Right atrium auricular region (tissue), 2 donors: ENCODE data around the gene CXorf49B. TPM values are rescaled to one million over a fixed set of nuclear protein-coding genes. Genes with fewer than 3 reads are reported as not detected.
"Not testable (repeated sequence)": the region's sequence is repeated elsewhere in the genome, so short reads cannot be mapped to it uniquely, and the experiment has no call there.

ENCODE experiments used
- DNase-seq: peaks from one replicate; pipeline ENCODE4 v3.0.0-alpha.2; 2019; ENCODE audit warnings: low spot score
- H3K27ac ChIP-seq, 2 donors: fragments of 200-600 bp; sonication (generic); 1 replicate in 1 of 2; 2 replicates in 1 of 2; pipeline ENCODE4 v1.5.1; 2016 to 2019
- H3K27me3 ChIP-seq, 2 donors: fragments of 200-600 bp; sonication (generic); one replicate each; pipeline versions ENCODE4 v1.5.1 to v1.6.0; 2017 to 2019
- H3K36me3 ChIP-seq: fragments of 200-600 bp; sonication (generic); one replicate; pipeline ENCODE4 v1.5.1; 2016
- H3K4me1 ChIP-seq, 2 donors: fragments of 200-600 bp; sonication (generic); one replicate each; pipeline versions ENCODE4 v1.5.1 to v1.6.0; 2017 to 2019
- H3K4me3 ChIP-seq, 2 donors: fragments of 200-600 bp; sonication (generic); 1 replicate in 1 of 2; 2 replicates in 1 of 2; pipeline ENCODE4 v1.5.1; 2017 to 2019; ENCODE audit warnings: mild to moderate bottlenecking in 1 of 2, moderate library complexity in 1 of 2
- H3K9me3 ChIP-seq, 2 donors: fragments of 200-600 bp; sonication (generic); one replicate each; pipeline ENCODE4 v1.5.1; 2019
- total RNA-seq, 2 donors: library from RNA; depleted of rRNA; stranded (reverse); fragments of >200 nt; gene quantifications; one replicate each; pipeline ENCODE4 v1.1.0, GENCODE V29; 2016
- TF ChIP-seq, protein P1 (sequence below), 2 donors: fragments of 200-600 bp; sonication (generic); IDR thresholded peaks; one replicate each; pipeline ENCODE4 v1.5.1; 2019; ENCODE audit warnings: antibody characterized with exemption in 2 of 2

Gene CXorf49B
- total RNA-seq, 2 donors from 2014 or later, result not detected

GRCh38 chrX:71783569-71784347 is 20.6 kb downstream of the CXorf49B start:
- H3K27ac ChIP-seq, H3K4me1 ChIP-seq, H3K4me3 ChIP-seq, DNase-seq, H3K9me3 ChIP-seq, H3K36me3 ChIP-seq, H3K27me3 ChIP-seq: not testable (repeated sequence)

GRCh38 chrX:71784348-71784983 is 21.3 kb downstream of the CXorf49B start:
- not testable (repeated sequence) for H3K4me1 ChIP-seq, H3K27me3 ChIP-seq, H3K4me3 ChIP-seq, DNase-seq, H3K9me3 ChIP-seq, H3K36me3 ChIP-seq, H3K27ac ChIP-seq

GRCh38 chrX:71806450-71806849 is 43.3 kb downstream of the CXorf49B start:
- not testable (repeated sequence) for H3K4me3 ChIP-seq, H3K27me3 ChIP-seq, DNase-seq, H3K4me1 ChIP-seq, H3K36me3 ChIP-seq, H3K27ac ChIP-seq
- H3K9me3 ChIP-seq, result peaks cover 0 to 16% of the 10 kb centered on the region in 2 donors

DNA sequence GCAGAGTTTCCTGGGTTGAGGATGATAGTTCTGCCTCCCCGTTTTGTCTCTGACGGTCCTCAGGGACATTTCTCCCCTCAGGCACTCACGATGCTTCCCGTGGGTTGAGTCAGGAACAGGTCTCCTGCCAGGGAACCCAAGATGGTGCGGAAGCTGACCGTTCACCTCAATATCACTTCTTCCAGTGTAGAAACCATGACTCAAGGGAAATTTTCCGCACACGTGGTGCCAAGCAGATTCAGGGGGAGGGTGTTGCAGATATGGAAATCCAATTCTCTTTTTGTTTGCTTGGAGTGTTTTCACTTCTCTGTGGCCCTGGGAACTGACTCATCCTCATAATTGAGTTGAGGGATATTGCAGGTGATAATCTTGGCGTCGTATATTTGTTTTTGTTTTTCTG is 46.7 kb downstream of the CXorf49B start:
- Histone ChIP-seq H3K4me3 (no peak overlapping the region), H3K27me3 (no peaks in the 10 kb centered on the region), H3K27ac (no peak overlapping the region), H3K36me3 (no peaks in the 10 kb centered on the region), H3K4me1 (no peaks in the 10 kb centered on the region), H3K9me3 (peaks cover 0 to 16% of the 10 kb centered on the region in 2 donors)
- no peak for DNase-seq
- TF ChIP-seq, protein P1, sequence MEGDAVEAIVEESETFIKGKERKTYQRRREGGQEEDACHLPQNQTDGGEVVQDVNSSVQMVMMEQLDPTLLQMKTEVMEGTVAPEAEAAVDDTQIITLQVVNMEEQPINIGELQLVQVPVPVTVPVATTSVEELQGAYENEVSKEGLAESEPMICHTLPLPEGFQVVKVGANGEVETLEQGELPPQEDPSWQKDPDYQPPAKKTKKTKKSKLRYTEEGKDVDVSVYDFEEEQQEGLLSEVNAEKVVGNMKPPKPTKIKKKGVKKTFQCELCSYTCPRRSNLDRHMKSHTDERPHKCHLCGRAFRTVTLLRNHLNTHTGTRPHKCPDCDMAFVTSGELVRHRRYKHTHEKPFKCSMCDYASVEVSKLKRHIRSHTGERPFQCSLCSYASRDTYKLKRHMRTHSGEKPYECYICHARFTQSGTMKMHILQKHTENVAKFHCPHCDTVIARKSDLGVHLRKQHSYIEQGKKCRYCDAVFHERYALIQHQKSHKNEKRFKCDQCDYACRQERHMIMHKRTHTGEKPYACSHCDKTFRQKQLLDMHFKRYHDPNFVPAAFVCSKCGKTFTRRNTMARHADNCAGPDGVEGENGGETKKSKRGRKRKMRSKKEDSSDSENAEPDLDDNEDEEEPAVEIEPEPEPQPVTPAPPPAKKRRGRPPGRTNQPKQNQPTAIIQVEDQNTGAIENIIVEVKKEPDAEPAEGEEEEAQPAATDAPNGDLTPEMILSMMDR (IDR thresholded peaks at IDR 0.05), result no peak

DNA sequence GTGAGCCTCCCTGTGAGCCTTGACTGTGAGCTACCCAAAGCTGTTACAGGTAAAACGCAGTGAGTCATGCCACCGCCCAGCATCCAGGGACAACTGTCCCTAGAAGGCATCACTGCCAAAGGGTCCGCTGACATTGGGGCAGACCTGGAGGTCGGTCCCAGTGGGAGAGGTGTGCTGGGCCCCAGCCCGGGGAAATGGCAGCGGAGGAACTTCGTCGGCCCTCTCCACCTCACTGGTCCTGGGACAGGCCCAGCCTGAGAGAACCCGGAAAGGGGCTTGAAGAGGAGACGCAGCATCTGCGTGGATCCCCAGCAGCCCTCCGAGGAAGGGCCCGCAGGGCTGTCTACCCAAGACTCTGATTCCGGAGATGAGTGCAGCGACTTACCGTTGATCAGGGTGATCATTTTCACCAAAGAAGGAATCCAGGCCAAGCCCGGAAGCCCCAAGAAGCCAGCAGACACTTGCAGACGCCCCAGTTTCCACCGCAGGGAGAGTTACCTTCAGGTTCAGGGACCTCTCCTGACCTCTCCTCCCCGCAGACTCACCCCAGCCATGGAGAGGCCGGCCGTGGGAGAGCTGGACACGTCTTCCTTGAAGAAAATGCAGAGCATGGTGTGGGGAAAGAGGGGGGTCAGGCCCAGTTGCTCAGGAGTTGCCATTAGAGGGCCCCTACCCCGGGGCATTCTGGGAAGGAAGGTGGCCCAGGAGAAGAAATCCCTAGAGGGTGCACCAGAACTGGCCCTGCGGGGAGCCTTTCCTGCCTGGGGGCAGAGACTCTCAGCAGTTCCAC is 51.2 kb downstream of the CXorf49B start:
- no peak overlapping the region for H3K4me3 ChIP-seq
- no peak for DNase-seq
- no peaks in the 10 kb centered on the region for H3K27me3 ChIP-seq
- H3K9me3 ChIP-seq, result no peaks in the 10 kb centered on the region
- H3K4me1 ChIP-seq, result no peaks in the 10 kb centered on the region
- H3K36me3 ChIP-seq, result no peaks in the 10 kb centered on the region
- TF ChIP-seq, protein P1 (IDR thresholded peaks at IDR 0.05), result no peak
- no peak overlapping the region for H3K27ac ChIP-seq

DNA sequence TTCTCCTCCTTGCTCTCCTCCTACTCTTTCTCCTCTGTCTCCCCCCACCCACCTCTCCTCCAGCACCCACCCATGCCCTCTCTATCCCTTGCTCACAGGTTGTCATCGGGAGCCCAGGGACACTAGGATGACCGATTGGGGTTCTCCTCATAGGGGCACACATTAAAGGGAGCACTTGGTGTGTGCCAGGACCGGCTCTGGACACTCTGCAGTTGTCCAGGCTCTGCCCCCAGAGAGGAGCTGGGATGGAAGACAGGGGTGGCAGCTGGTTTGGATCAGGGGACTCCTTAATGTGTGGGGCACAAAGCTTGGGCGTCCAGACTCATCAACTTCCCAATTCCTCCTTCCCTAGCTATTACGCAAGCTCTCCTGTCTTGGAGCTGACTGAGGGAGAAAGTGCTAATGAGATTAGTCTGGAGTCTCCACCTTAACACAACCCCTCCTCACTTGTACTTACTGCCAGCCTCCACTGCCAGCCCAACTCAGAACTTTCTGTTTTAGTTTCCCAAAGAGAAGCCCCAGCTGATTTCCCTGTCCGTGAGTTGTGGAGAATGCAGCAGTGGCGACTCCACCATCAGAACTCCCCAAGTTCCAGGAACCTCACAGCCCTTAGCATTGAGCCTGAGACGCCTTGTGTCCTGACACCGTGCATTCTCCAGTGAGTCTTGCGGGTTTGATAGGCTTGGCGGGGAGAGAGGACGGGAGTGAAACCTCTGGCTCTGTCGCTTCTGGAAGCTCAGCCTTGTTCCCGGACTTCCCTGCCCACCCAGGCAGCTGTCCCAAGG is 52.2 kb downstream of the CXorf49B start:
- no peaks in the 10 kb centered on the region for H3K36me3 ChIP-seq
- H3K4me3 ChIP-seq, result no peak overlapping the region
- H3K9me3 ChIP-seq, result no peaks in the 10 kb centered on the region
- no peaks in the 10 kb centered on the region for H3K4me1 ChIP-seq
- TF ChIP-seq, protein P1 (IDR thresholded peaks at IDR 0.05), result no peak
- no peaks in the 10 kb centered on the region for H3K27me3 ChIP-seq
- DNase-seq, result no peak
- H3K27ac ChIP-seq, result no peak overlapping the region

DNA sequence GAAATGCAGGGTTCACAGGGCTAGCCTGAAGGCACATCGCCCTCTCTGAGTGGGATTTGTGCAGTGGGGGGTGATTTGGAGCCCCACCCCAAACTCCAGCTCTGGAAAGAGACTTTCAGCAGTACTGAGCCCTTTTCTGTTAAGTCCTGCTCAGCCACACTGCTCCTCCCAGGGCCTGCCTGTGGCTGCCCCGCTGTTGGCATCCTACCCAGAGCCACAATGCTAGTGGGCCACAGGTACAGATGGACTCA is 52.7 kb downstream of the CXorf49B start:
- DNase-seq, result no peak
- no peak overlapping the region for H3K4me3 ChIP-seq
- no peaks in the 10 kb centered on the region for H3K9me3 ChIP-seq
- TF ChIP-seq, protein P1 (IDR thresholded peaks at IDR 0.05), result no peak
- H3K27ac ChIP-seq, result no peak overlapping the region
- no peaks in the 10 kb centered on the region for H3K4me1 ChIP-seq
- H3K27me3 ChIP-seq, result no peaks in the 10 kb centered on the region
- H3K36me3 ChIP-seq, result no peaks in the 10 kb centered on the region
